Thyroid gland (tissue), 4 donors: ENCODE measurements around the gene TSEN2. TPM values are rescaled to one million over a fixed set of nuclear protein-coding genes. Genes with fewer than 3 reads are reported as not detected.
A peak's percentile ranks its signal among the peaks of the same experiment; 100 is the strongest.
"Not testable (repeated sequence)": the region's sequence is repeated elsewhere in the genome, so short reads cannot be mapped to it uniquely, and the experiment has no call there.

Source experiments
- DNase-seq, 2 donors: peaks; one replicate each; pipeline ENCODE4 v3.0.0-alpha.2; 2019
- H3K27ac ChIP-seq, 3 donors: fragments of 200-600 bp; sonication (generic); 1 replicate in 2 of 3; 2 replicates in 1 of 3; pipeline ENCODE4 v1.5.1; 2016 to 2019; ENCODE audit warnings: mild to moderate bottlenecking in 1 of 3, moderate library complexity in 1 of 3
- H3K27me3 ChIP-seq: fragments of 200-600 bp; sonication (generic); one replicate; pipeline ENCODE4 v1.5.1; 2019
- H3K36me3 ChIP-seq, 2 donors: fragments of 200-600 bp; sonication (generic); one replicate each; pipeline ENCODE4 v1.5.1; 2016 to 2019
- H3K4me1 ChIP-seq, 2 donors: fragments of 200-600 bp; sonication (generic); one replicate each; pipeline ENCODE4 v1.5.1; 2017 to 2019
- H3K4me3 ChIP-seq, 3 donors: fragments of 200-600 bp; sonication (generic); replicated peaks in 1 of 3; 1 replicate in 2 of 3; 2 replicates in 1 of 3; pipeline ENCODE4 v1.5.1; 2016; ENCODE audit warnings: mild to moderate bottlenecking in 1 of 3
- H3K9me3 ChIP-seq: fragments of 200-600 bp; sonication (generic); one replicate; pipeline ENCODE4 v1.5.1; 2017
- CTCF ChIP-seq, 6 experiments: fragments of 200-600 bp in 3 of 6; fragments of 450-650 bp in 3 of 6; sonication (generic) in 3 of 6; IDR thresholded peaks; one replicate each; pipeline ENCODE4 v1.5.1; 2016 to 2019; ENCODE audit warnings: antibody characterized with exemption in 6 of 6, mild to moderate bottlenecking in 2 of 6, inconsistent platforms in 1 of 6, moderate library complexity in 1 of 6
- POLR2A ChIP-seq, 2 donors: fragments of 450-650 bp; IDR thresholded peaks; one replicate each; pipeline ENCODE4 v1.6.1; 2017; ENCODE audit warnings: antibody characterized with exemption in 2 of 2, mild to moderate bottlenecking in 2 of 2, moderate library complexity in 1 of 2
- WGBS, 2 donors: methylation state at CpG; one replicate each; pipeline ENCODE4 v1.1.5; 2017; 5-methylcytosine and 5-hydroxymethylcytosine counted together
- intact Hi-C: fragments of 100-400 bp; cut with DNase I; formaldehyde crosslinking; loops from one replicate; pipeline ENCODE4 v1.15.1; 2023
- total RNA-seq, 4 donors: library from RNA; depleted of rRNA; stranded (reverse); fragments of >200 nt; gene quantifications; one replicate each; pipeline ENCODE4 v1.2.3, GENCODE V29; 2016

Gene TSEN2
- total RNA-seq, 4 donors from 2014 or later: 14.9 to 25.8 (median 21.4) TPM

- Histone ChIP-seq H3K4me1 (peaks cover 5 to 8% of the 10 kb centered on the region in 2 donors), H3K36me3 (no peaks in the 10 kb centered on the region), H3K27me3 (no peaks in the 10 kb centered on the region), H3K27ac (no peak overlapping the region), H3K9me3 (no peaks in the 10 kb centered on the region), H3K4me3 (no peak overlapping the region)
- peak; percentile 41 to 63 for DNase-seq
- intact Hi-C loops: no loop called here
- whole genome bisulfite sequencing, 2 donors: 89 to 96% methylated on average over 1 of the region's 1 CpG
- TF ChIP-seq CTCF (IDR thresholded peaks at IDR 0.05) (peak in 2 of 6 experiments; percentile 17 to 35), POLR2A (IDR thresholded peaks at IDR 0.05) (no peak)
Measured at GRCh38 chr3:12522721-12523120, 38.4 kb downstream of the TSEN2 start.

GRCh38 chr3:12527757-12528143, 43.5 kb downstream of the TSEN2 start:
- TF ChIP-seq POLR2A (IDR thresholded peaks at IDR 0.05) (no peak), CTCF (IDR thresholded peaks at IDR 0.05) (no peak)
- peaks cover 0 to 18% of the 10 kb centered on the region in 2 donors for H3K36me3 ChIP-seq
- peaks cover 0 to under 1% of the 10 kb centered on the region in 2 donors for H3K4me1 ChIP-seq
- no peak for DNase-seq
- H3K9me3 ChIP-seq: no peaks in the 10 kb centered on the region
- WGBS, 2 donors: 95 to 98% methylated on average over 3 of the region's 3 CpGs
- no peak overlapping the region for H3K27ac ChIP-seq
- intact Hi-C loops: no loop called here
- no peaks in the 10 kb centered on the region for H3K27me3 ChIP-seq
- no peak overlapping the region for H3K4me3 ChIP-seq

- intact Hi-C loops: no loop called here
- Histone ChIP-seq H3K4me1 (no peaks in the 10 kb centered on the region), H3K4me3 (no peak overlapping the region), H3K27ac (no peak overlapping the region), H3K27me3 (no peaks in the 10 kb centered on the region), H3K36me3 (peaks cover 0 to 18% of the 10 kb centered on the region in 2 donors), H3K9me3 (no peaks in the 10 kb centered on the region)
- WGBS, 2 donors: 92 to 94% methylated on average over 5 of the region's 5 CpGs
- DNase-seq: no peak
- TF ChIP-seq CTCF (IDR thresholded peaks at IDR 0.05) (no peak), POLR2A (IDR thresholded peaks at IDR 0.05) (no peak)
Measured at GRCh38 chr3:12532182-12532581, 47.9 kb downstream of the TSEN2 start.

- intact Hi-C loops: no loop called here
- H3K9me3 ChIP-seq: no peaks in the 10 kb centered on the region
- no peaks in the 10 kb centered on the region for H3K27me3 ChIP-seq
- H3K36me3 ChIP-seq: peaks cover 0 to 8% of the 10 kb centered on the region in 2 donors
- TF ChIP-seq POLR2A (IDR thresholded peaks at IDR 0.05) (no peak), CTCF (IDR thresholded peaks at IDR 0.05) (no peak)
- no peak overlapping the region for H3K4me3 ChIP-seq
- H3K4me1 ChIP-seq: no peaks in the 10 kb centered on the region
- 91 to 92% methylated on average over 6 of the region's 6 CpGs for WGBS, 2 donors
- no peak overlapping the region for H3K27ac ChIP-seq
- DNase-seq: no peak
Measured at GRCh38 chr3:12536423-12536822, 52.1 kb downstream of the TSEN2 start.

- peak; percentile 39 to 52 for DNase-seq
- no peaks in the 10 kb centered on the region for H3K27me3 ChIP-seq
Measured at GRCh38 chr3:12541625-12542024, 57.3 kb downstream of the TSEN2 start.

GRCh38 chr3:12543497-12543896, 59.2 kb downstream of the TSEN2 start:
- not testable (repeated sequence) for DNase-seq, H3K36me3 ChIP-seq, H3K27me3 ChIP-seq, H3K4me1 ChIP-seq, H3K9me3 ChIP-seq, H3K27ac ChIP-seq, H3K4me3 ChIP-seq
- intact Hi-C loops: loop anchor here (10.0 kb wide), 1 partner anchor 181 kb away; no protein-coding TSS in a partner anchor
- WGBS, 2 donors: 92 to 95% methylated on average over 12 of the region's 12 CpGs

More at GRCh38 chr3:12541625-12542024, 57.3 kb downstream of the TSEN2 start:
- Histone ChIP-seq H3K9me3 (no peaks in the 10 kb centered on the region), H3K27ac (no peak overlapping the region), H3K4me3 (no peak overlapping the region), H3K4me1 (no peaks in the 10 kb centered on the region), H3K36me3 (no peaks in the 10 kb centered on the region)
- TF ChIP-seq POLR2A (IDR thresholded peaks at IDR 0.05): no peak
- peak in 3 of 6 experiments; percentile 11 to 36 (median 28) for TF ChIP-seq CTCF (IDR thresholded peaks at IDR 0.05)
- intact Hi-C loops: loop anchor here (10.0 kb wide), 1 partner anchor 183 kb away; no protein-coding TSS in a partner anchor
- 58 to 73% methylated on average over 8 of the region's 8 CpGs for whole genome bisulfite sequencing, 2 donors
